HUDEP-2 (cell line): ENCODE measurements around the gene NRN1L.

Experiments used
- DNase-seq, 76 experiments: peaks; one replicate each; lab custom pipeline; 2025; ENCODE audit not compliant: unreplicated experiment in 76 of 76; lab: John Stamatoyannopoulos, UW

The NRN1L gene

DNA sequence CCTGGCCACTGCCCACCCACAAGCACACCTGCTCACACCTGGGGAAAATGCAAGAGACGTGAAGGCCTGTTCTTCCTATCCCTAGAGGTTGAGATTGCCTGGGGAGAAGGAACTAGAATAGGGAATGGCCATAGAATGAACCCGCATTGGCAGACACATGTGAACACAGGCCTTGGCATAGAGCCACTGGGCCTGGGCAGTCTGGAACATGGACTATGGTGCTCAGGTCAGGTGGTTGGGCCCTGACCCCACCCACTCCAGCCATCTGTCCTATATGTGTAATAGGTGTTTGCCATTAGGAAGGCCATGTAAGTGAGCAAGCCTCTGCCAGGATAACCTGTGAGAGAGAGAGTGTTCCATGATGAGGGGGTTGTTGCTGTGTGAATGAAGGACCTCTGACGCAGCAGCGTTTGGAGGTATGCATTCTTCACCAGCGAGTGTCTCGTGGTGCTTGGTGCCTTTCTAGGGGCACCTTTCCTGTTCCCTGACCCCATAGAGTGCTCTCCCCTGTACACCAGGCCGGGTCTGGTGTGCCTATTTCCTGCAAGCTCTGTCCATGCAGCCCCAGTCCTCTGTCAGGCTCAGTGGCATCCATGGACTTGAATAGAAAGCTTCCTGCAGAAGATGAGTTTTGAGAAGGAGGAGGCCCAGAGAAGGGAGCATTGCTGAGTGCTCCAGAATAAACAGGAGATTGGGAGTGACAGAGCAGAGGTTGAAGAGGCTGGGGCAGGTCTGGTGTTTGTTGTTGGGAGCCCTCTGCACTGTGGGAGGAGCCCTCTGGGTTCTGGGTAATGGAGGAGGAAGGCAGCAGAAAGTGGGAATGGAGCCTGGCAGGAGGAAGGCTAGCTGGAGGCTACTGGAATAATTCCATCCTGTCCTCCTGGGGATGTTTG is 31.4 kb downstream of the NRN1L start:
- no peak for DNase-seq

GRCh38 chr16:67917140-67917851 is 32.6 kb downstream of the NRN1L start:
- DNase-seq: no peak

DNA sequence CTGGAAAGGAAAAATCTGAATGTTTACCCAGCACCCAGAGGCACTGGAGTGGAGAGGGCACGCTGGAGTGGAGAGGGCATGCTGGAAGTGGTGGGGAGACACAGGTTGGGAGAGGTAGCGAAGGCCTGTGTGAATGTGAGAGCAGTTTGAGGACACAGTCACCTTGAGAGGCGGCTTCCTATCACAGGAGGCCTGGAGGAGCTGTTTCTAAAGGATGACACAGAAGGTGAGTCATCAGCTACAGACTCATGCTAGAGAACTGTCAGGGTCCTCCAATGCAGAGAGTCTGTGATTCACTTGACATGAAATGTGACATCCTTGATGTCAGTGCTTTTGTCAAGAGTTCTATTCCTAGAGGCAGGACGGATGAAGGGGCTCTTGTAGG is 33.2 kb downstream of the NRN1L start:
- peak in 23 of 76 experiments; percentile 4 to 60 (median 16) for DNase-seq

DNA sequence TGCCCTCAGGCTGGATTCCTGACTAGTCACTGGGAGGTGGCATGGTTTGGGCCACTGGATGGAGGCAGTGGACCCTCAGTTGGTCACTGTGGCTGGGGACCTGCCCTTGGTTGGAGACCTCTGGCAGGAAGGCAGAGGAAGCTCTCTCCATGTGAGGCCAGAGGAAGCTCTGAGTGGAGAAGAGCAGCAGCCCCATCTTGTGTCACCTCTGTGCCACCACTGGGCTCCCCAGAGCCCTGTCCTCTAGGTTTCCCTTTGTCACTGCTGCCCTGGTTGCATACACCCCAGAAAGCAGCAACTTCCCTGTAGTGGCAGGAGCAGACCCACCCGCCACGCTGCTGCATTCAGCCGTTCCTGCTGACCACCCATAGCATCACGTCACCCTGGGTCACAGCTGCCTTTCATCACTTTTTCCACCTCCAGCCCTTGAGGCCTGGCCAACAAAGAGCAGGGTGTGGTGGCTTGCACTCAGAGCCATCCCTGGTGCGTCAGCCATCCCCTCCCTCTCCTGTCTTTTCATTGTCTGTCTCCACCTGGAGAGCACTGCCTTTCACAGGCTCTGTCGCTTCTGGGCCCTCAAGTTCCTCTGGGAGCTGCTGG is 35.0 kb downstream of the NRN1L start:
- peak in 32 of 76 experiments; percentile 10 to 59 (median 27) for DNase-seq

DNA sequence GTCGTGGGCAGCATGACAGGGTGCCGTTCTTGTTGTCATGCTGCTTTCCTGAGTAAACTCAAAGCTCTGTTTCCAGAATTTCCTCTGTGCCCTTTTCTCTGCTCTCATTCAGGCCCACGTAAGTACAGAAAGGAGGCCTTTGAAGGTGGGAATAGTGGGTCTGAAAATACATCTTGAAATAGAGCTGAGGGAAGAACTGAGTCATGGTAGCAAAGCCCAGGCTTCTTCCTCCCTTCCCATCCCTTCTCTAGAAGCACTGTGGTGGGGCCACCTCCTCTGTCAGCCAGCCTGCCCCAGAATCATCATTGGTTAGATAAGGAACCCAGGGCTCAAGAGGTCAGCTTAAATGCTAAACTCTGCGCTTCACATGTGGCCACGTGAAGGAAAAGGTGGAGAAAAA is 37.5 kb downstream of the NRN1L start:
- no peak for DNase-seq

DNA sequence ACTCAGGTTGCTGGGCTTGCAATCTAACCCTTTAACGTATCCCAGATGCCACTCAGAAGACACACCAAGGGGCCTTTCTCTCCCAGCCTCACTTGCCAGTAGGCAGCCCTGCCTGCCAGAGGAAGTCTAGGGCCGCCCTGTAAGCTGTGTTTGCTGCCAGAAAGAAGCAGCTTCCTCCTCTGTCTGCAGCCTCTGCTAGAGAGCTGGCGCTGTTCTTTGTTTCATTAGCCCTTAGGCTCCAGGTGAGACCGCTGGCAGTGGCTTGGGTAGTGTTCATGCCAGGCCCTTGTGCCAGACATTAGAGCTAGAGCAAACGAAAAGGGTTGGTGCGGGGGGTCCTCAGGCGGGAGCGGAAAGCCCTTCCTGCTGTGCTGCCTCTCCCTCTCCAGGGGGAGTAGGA is 38.1 kb downstream of the NRN1L start:
- no peak for DNase-seq

GRCh38 chr16:67923414-67924116 is 38.9 kb downstream of the NRN1L start:
- DNase-seq: no peak

GRCh38 chr16:67924140-67924906 is 39.6 kb downstream of the NRN1L start:
- DNase-seq: no peak

- DNase-seq: no peak
Observed at GRCh38 chr16:67926181-67926750, 41.6 kb downstream of the NRN1L start.

GRCh38 chr16:67927131-67927941 is 42.7 kb downstream of the NRN1L start:
- no peak for DNase-seq

GRCh38 chr16:67928147-67928546 is 43.5 kb downstream of the NRN1L start:
- DNase-seq: no peak

GRCh38 chr16:67928561-67929364 is 44.1 kb downstream of the NRN1L start:
- DNase-seq: peak in 62 of 76 experiments; percentile 8 to 74 (median 48)

GRCh38 chr16:67930191-67930590 is 45.5 kb downstream of the NRN1L start:
- DNase-seq: no peak

DNA sequence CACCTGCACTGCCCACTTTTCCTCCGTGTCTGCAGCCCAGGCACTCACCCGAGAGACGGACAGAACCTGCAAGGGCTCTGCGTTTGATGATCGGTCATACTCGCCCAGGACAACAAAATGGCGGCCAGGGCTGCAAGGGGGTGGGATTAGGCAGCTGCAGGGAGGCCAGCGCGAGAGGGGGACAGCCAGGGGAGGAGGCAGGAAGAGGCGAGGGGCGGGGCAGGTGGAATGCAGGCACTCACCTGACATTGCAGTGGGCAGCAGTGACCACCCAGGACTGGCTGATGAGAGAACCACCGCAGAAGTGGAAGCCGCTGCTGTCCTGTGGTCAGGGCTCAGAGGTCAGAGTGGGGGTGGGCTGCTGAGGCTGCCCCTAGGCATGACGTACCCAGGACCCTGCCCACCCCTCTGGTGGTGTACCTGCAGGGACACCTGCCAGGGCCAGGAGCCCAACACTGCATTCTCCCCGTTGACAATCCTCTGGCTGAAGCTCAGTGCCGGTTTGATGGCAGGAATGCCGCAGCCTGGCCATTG is 46.1 kb downstream of the NRN1L start:
- DNase-seq: no peak

- DNase-seq: no peak
Observed at GRCh38 chr16:67931712-67932461, 47.2 kb downstream of the NRN1L start, which contains the start of gene CTRL. TSS of gene CTRL (minus strand) at chr16:67931862. CDS start at chr16:67931852, 10 bp downstream.

DNA sequence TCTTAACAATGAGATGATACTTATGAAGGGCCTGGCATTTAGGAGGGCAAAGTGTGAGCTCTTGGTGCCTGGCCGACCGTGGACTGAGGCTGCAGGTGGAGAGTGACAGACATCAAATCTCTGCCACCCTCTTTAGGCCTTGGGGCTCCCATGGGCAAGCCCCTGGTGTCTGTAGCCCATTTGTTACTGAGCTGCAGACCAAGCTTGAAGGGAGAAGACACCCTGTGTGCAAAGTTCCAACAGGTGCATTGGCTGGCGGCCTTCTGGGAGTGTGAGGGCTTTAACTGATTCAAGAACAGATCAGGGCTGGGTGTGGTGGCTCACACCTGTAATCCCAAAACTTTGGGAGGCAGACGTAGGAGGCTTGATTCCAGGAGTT is 47.8 kb downstream of the NRN1L start:
- no peak for DNase-seq

- no peak for DNase-seq
Observed at GRCh38 chr16:67933805-67934204, 49.1 kb downstream of the NRN1L start.
